Uterus (tissue), 2 donors: ENCODE data around the gene DPP8.

Experiments
- CTCF ChIP-seq, 4 experiments: fragments of 200-600 bp in 2 of 4; fragments of 450-650 bp in 2 of 4; sonication (generic) in 2 of 4; IDR thresholded peaks; one replicate each; pipeline ENCODE4 v1.5.1; 2016 to 2019; ENCODE audit warnings: antibody characterized with exemption in 4 of 4, mild to moderate bottlenecking in 2 of 4, moderate library complexity in 1 of 4
- POLR2A ChIP-seq, 2 donors: fragments of 450-650 bp; IDR thresholded peaks; one replicate each; pipeline ENCODE4 v1.6.1; 2016; ENCODE audit warnings: antibody characterized with exemption in 2 of 2, mild to moderate bottlenecking in 1 of 2, moderate library complexity in 1 of 2

GRCh38 chr15:65399001-65399706 lies 118.3 kb downstream of the DPP8 start:
- TF ChIP-seq CTCF (IDR thresholded peaks at IDR 0.05), result no peak
- no peak for TF ChIP-seq POLR2A (IDR thresholded peaks at IDR 0.05)
